ENCODE data around the gene MAN2A1. TPM values are rescaled to one million over a fixed set of nuclear protein-coding genes. Genes with fewer than 3 reads are reported as not detected.

Gene MAN2A1
- total RNA-seq, 4 donors from 2014 or later, result 38.3 to 51.9 (median 46.2) TPM

GRCh38 chr5:109792613-109793012 lies 102.9 kb downstream of the MAN2A1 start:
- no peak for ATAC-seq (ENCODE audit: low FRiP score)
- DNase-seq (ENCODE audit: low spot score), result no peak
- no peak for TF ChIP-seq CTCF (IDR thresholded peaks at IDR 0.05)

GRCh38 chr5:109803854-109804253 lies 114.1 kb downstream of the MAN2A1 start:
- ATAC-seq (ENCODE audit: low FRiP score), result no peak
- TF ChIP-seq CTCF (IDR thresholded peaks at IDR 0.05), result no peak

GRCh38 chr5:109805472-109805871 lies 115.7 kb downstream of the MAN2A1 start:
- TF ChIP-seq CTCF (IDR thresholded peaks at IDR 0.05), result no peak
- ATAC-seq (ENCODE audit: low FRiP score) (no peak), DNase-seq (ENCODE audit: low spot score) (no peak)

More at GRCh38 chr5:109803854-109804253, 114.1 kb downstream of the MAN2A1 start:
- DNase-seq (ENCODE audit: low spot score), result no peak

GRCh38 chr5:109805883-109806282 lies 116.2 kb downstream of the MAN2A1 start:
- ATAC-seq (ENCODE audit: low FRiP score) (no peak), DNase-seq (ENCODE audit: low spot score) (no peak)
- TF ChIP-seq CTCF (IDR thresholded peaks at IDR 0.05), result no peak

GRCh38 chr5:109812698-109813097 lies 123.0 kb downstream of the MAN2A1 start:
- DNase-seq (ENCODE audit: low spot score) (no peak), ATAC-seq (ENCODE audit: low FRiP score) (no peak)
- TF ChIP-seq CTCF (IDR thresholded peaks at IDR 0.05), result no peak

GRCh38 chr5:109816732-109817131 lies 127.0 kb downstream of the MAN2A1 start:
- ATAC-seq (ENCODE audit: low FRiP score) (no peak), DNase-seq (ENCODE audit: low spot score) (no peak)
- TF ChIP-seq CTCF (IDR thresholded peaks at IDR 0.05), result no peak

GRCh38 chr5:109819878-109820277 lies 130.2 kb downstream of the MAN2A1 start:
- no peak for DNase-seq (ENCODE audit: low spot score)
- ATAC-seq (ENCODE audit: low FRiP score), result no peak
- TF ChIP-seq CTCF (IDR thresholded peaks at IDR 0.05), result no peak
